CD4-positive, alpha-beta T cell treated with Interleukin-15 for 4 hours (primary cell): ENCODE measurements around the gene LRTM1.

Experiments
- DNase-seq: peaks from one replicate; pipeline ENCODE4 v3.0.0-alpha.2; 2020; ENCODE audit warnings: low spot score

Gene LRTM1

DNA sequence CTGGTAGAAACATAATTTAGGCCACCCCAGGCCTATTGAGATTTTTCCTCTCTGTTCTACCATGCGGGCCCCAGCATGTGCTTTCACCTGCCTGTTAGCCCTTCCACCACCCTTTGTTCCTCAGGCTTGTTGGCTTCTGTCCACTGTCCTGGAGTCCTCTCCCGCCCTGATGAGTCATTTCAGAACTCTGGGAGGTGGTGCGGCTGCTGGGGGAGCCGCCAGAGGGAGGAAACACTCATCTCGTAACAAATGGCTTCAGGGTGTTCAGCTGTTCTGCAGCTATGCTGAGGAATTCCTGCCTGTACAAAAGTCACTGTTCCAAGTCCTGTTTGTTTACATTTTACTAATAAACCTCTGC, 36.3 kb downstream of the LRTM1 start:
- DNase-seq = no peak

DNA sequence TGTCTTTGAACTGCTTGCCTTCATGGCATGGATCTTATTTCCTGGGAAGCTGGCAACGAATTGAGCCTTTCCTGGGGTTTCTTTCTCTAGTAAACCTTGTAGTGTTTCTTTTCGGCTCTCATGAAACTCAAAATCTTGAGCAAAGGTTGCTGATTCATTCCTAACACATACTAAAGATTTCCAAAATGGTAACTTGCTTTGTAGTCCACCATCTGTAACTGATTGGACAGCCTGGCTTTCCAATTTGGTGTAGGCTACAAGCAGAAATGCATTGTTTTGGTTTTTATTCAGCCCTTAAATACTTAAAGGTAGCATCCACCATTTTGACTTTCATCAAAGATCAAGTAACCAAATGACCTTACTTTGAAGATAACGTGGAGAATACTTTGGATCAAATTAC, 38.1 kb downstream of the LRTM1 start:
- no peak for DNase-seq

DNA sequence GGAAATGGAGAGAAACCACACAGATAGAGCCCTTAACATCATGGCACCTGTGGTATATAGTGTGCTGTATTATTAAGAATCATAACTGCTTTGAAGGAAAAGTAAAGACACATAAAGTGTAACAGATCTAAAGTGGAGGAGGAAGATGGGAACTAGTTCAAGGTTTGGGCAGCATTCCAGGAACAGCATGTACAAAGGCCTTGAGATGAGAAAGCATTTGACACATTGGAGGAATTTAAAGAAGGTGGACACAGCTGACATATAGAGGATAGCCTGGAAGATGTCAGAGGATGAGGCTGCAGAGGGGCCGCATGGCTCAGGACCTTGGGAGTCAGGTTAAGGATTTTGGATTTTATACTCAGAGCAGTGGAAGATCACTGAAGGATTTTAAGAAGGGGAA, 39.0 kb downstream of the LRTM1 start:
- no peak for DNase-seq

DNA sequence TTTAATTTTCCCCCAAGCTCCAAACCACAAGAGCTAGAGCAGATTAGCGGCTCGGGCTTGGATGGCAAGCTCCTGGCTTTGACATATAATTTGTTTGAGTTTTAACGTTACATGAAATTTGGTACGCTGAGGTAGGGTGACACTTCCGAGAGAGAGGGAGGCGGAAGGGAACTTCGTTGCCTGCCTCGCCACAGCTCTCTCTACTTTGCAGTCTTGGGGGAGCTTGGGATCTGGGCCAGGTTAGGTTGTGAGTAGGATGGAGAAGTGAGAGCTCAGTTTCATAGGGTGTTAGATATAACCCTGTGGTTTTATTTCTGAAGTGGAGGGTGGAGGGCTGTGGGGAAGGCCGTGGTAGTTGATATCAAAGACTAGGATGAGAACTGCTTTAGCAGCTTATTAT, 39.7 kb downstream of the LRTM1 start:
- no peak for DNase-seq

DNA sequence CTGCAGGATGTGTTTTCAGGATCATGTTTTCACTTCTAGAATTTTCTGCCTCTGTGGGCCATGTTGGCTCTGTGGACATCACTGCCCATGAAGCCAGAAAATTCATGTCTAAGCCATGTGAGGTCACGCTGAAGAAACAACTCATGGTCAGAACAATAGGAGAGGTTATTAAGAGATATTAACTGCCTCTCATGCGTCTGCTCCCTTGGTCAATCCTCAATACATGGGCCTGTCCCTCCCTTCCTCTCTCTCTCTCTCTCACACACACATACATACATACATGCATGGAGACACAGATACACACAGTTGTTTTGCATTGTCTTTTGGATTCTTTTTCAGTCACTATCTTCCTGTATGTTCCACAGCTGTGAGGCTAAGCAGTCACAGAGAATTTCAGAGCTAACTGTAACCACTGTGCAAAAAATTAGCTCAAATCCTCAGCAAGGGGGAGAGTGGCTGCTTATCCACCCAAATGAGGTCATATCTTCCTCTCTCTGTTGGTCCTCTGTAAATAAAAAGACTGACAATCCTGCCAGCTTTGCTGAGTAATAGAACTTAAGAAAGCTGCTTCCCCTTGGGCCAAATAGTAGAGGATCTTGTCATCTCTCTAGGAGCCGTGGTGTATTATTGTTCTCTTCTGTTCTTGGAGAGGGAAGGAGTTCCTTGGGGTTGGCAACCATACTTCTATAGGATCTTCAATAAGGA, 45.6 kb downstream of the LRTM1 start:
- no peak for DNase-seq

DNA sequence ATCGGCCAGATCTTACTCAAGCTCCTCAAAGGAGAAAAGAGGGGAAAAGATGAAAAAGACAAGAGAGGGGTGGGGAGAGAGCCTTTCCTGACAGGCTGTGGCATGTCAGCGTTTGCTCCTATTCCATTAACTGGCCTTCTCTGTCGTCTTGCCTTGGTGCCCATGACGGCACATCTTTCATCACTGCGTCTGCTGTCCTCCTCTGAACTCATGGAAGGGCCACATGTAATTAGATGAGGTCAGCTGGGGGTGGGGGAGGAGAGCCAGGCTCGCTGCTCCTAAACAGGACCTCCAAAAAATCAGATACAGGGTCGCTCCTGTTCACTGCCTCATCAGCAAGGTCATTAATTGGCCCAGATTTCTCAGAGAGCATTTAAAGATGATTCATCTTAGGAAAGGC, 49.7 kb downstream of the LRTM1 start:
- DNase-seq = no peak

DNA sequence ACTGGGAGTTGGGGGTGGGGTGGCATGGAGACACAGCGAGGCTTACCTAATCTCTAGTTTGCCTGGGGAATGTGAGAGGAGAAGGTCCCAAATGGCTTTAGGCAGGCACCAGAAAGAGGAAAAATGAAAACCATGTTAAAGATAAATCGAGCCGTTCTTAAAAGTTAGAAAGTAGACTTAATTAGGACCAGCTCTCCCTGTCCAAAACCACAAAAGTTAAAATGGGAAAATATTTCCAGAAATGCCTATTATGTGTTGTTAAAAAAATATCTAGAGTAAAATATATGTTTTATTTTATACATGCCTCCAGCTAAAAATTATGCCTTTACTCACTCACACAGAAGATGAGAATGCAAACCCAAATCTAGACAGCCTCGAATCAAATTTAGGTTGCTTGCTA, 50.1 kb downstream of the LRTM1 start:
- DNase-seq = no peak

DNA sequence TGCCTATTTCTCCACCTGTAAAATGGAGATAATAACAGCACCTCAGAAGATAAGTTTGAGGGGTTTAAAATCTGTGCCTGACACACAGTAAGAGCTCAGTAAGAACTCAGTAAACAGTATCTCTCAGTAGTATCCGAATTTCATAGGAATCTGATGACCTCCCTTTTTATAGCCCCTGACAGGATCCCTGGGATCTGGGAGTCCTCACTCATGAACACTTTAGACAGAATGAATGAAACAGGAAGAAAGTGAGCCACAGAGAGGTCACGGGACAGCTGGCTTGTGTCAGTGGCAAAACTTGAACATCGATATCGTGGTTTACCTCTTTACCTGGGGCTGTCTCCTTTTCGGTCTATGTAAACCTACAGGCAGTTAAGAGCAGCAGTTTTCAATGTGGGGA, 51.2 kb downstream of the LRTM1 start:
- no peak for DNase-seq

DNA sequence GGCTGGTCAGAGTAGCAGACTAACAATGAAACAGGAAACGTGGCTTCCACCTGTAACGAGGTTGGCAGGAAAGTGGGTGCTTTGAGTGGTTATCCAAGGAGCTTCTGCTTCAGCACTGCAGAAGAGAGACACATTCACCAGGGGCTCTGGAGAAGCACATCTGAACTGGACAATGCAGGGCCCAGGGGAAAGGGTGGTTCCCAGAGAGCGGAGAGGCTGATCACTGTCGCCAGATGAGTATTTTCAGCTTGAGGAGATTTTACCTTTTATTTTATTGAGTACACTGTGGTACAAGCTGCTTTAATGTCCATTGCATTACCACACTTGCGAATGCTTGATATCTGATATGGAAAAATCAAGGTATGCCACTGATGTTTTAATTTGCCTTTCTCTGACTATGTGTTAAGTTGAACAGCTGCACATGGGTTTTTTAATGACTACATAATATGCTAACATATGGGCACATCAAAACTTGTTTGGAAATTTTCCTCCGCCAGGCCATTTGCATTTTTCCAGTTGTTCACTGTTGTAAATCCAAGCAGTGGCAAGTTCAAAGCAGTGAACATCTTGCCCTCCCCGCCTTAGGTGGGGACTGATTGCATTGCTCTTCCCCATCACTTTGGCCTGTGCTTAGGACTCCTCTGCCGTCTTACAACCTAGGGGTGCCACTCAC, 52.1 kb downstream of the LRTM1 start:
- DNase-seq = no peak

DNA sequence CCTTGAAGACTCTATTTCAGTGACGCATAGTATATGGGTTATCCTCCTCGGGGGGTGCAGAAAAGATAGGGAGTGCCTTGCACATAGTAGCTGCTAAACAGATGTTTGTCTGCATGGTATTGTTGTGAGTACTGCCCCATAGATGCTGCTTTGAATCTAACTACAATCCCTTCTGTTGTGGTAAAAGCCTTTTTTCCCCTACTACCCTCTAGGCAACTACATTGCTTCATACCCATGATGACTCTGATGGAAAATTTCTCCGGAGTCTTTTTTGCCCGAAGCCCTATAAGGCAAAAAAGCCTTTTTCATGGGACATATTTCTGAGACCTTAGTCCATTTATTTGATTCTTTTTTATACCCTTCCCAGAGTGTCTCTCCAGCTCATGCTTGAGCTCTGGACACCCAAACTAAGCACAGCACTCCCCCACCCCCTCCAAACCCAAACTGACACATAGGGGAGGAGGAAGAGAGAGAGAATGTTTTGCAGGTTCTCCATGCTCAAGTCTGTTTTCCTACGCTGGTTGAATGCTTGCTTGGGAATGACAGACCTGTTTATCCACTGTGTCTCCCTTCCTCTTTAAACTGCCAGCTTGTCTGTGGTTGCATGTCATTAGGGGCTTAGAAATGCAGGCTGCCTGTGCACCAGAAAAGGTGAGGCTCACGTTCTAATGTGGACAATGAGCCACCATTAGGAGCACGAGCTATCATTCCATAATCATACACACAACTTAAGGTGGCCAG, 52.9 kb downstream of the LRTM1 start:
- no peak for DNase-seq

DNA sequence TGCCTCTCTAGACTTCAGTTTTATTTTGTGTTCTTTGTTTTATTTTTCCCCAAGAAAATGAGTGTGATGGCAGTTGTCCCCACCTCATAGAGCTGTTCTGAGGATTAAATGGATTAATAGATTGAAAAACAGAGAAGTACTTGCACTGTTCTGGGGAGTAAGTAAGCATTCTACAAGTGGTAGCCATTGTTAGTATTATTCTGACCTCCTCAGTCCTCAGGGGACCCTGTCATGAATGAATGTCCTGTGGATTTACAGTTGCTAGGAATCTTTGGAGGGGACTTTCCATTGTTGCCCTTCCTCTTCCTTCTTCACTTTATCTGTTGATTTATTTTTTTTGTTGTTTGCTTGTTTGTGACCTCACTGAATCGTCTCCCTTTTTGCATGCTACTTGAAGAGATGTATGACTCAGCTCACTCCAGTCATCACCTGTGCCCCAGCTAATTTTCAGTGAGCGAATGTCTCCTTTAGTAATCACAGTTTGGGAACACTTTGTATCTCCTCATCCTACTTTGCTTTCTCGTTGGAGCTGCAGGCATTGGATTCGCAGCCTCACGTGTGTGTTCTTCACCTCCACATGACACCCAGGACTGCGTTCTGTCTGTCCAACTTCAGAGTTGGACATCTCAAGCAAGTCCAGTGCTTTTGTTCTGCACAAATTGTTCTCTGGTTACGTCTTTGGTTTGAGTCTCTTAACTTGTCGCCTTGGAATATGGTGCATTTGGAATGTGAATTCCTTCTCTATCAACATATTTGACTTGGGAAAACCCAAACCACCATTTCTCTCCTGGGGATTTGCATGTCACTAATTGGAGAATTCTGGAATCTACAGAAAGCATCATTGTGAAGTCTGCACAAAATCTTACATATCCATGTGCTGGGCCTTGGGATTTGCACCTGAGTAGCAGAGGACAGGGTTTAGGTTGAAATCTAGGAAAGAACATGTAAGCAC, 54.5 kb downstream of the LRTM1 start:
- no peak for DNase-seq

DNA sequence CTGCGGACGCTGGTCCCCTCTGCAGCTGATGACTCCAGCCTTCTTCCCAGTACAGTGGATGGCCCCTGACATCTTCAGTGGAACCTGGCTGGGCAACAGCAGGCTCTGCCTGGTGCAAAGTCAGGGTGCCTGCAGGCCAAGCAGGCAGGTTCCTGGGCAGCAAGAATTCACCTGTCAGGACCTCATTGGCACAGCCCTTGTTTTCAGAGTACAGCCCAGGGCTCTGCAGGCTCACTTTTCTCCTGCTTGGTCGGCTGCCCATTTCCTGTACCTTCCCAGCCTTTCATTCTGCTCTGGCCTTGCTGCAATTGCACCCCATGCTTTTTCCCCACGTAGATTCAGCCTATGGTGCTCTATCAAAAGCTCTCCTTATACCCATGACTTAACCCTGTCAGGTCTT, 56.0 kb downstream of the LRTM1 start:
- no peak for DNase-seq

DNA sequence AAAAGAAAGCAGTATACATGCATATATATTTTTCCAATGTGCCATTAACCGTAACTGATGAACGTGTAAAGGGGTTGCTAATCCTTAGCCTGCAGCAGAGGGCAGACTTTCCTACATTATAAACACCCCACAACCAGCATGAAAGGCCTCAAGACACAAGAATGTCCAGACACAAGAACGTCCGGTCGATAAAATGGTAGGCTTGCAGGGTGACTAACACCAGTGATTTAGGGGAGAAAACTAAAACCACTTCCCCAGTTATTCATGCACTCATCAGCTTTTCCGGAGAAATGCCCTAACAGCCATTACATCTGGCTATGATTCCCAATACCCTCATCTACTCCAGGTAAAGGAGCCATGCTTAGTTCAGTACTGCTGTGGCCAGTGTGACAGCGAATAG, 57.4 kb downstream of the LRTM1 start:
- no peak for DNase-seq
